DMS 273 treated with DMSO at 0.1 percent for 48 hours (cell line): ENCODE measurements around the gene AK1.
"Not testable (repeated sequence)": the region's sequence is repeated elsewhere in the genome, so short reads cannot be mapped to it uniquely, and the experiment has no call there.

Source experiments
- DNase-seq: peaks from one replicate; lab custom pipeline; 2025; lab: John Stamatoyannopoulos, UW

Gene AK1

GRCh38 chr9:127883959-127884358 is 6.5 kb upstream of the AK1 start:
- DNase-seq: no peak

GRCh38 chr9:127881715-127882114 is 4.2 kb upstream of the AK1 start:
- DNase-seq: not testable (repeated sequence)

DNA sequence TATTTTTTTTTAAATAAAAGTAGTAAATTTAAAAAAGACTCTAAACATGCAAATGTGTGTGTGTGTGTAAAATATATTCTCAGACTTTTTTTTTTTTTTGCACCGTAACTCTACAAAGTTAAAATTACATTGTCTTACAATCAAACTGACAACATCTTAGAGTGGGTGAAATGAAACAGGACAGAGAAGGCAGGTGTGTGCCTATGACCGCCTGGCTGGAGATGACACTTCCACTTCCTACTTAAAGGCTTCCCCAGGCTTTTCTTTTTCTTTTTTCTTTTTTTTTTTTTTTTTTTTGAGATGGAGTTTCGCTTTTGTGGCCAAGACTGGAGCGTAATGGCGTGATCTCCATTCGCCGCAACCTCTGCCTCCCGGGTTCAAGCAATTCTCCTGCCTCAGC is 2.7 kb upstream of the AK1 start:
- no peak for DNase-seq

DNA sequence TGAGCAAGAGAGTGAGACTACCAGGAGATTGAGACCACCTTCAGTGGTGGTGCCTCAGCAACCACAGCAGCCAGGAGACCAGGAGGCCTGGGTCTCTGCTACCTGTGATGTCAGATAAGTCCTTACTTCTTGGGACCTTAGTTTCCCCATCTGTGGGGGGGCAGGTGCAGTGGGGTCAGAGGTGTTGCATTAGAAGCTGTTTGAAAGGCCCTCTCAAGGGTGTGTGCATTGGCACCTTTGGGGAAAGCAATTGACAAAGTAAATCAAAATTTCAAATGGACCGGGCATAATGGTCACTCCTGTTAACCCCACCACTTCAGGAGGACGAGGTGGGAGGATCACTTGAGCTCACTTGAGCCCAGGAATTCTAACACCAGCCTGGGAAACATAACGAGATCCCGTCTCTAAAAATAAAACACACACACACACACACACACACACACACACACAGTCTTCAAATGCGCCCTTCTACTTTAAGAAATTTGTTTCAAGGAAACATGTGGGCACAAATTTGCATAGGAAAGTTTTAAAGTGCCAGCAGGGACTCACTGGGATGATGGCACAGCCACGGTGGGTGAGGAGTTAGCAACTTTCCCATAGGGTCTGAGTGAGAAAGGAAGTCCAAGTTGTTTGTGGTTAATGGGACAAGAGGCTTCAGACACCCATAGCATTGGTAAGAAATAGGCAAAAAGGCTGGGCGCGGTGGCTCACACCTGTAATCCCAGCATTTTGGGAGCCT is 1.3 kb upstream of the AK1 start:
- no peak for DNase-seq

GRCh38 chr9:127878001-127878651 is 651 bp upstream of the AK1 start:
- no peak for DNase-seq

GRCh38 chr9:127876764-127877562 is 512 bp downstream of the AK1 start:
- DNase-seq: no peak

GRCh38 chr9:127876026-127876763 is 1.3 kb downstream of the AK1 start:
- no peak for DNase-seq

DNA sequence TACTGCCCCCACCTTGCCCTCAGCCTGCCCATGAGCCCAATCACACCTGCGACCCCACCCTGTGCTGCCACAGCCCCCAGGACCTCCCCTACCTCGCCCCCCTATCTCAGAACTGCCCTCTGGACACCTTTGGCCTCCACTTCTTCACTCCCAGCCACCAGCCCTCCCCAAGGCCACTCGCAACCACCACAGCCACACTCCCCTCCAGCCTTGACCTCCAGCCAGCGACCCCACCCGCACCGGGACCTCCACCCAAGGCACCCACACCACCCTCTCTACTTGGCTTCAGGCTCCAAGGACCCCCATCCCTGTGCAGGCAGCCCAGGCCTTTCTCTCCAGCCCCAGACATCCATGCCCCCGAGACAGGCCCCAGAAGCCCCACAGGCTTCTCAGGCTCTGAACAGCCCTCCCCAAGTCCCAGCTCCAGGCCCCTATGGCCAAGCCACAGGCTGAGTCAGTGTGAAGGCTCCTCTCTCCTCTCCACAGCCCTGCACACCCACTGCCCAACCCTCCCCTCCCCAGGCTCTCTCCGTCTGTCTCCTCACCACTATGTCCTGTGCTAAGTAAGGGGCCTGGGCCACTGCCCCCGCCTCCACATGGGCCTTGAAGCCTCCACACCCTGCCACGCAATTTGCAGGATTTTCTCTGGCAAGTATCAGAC is 2.0 kb downstream of the AK1 start:
- DNase-seq: no peak

- DNase-seq: no peak
These were observed 2.9 kb downstream of the AK1 start for GRCh38 chr9:127874301-127875221.

GRCh38 chr9:127873886-127874285 is 3.6 kb downstream of the AK1 start:
- DNase-seq: no peak

GRCh38 chr9:127873223-127873691 is 4.2 kb downstream of the AK1 start:
- no peak for DNase-seq

DNA sequence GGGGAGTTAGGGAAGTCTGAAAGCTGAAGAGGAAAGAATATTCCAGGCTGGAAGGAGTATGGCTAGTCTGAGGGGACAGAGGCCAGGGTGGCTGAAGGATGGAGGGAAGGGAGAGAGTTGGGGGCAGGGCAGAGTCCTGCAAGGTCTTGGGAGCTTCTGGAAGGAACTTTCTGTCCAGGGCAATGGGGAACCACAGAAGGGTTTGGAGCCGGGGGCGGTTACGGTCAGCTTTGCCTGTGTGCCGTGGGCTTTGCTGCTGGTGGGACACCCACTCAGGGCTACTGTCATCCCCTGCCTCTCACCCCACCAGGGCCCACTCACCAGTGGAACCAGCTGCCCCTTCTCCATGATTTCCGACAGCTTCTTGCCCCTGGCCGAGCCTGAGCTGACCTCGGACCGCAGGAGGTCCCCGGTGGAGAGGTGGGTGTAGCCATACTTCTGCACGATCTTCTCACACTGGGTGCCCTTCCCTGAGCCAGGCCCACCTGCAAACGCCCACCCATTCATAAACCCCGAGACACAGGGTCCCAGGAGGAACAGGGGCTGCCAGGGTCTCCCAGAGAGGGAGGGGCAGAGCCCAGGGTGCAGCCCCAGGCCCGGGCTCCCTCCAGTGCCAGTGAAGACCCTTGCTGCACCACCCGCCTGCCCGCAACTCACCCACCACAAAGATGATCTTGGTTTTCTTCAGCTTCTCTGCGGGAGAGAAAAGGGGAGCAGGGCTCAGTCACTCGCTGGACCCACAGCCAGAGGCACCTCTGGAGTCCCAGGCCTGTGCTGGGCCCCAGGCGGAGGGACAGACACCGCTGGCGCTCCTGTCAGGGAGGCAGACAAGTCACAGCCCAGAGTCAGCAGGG is 4.9 kb downstream of the AK1 start:
- DNase-seq: no peak

DNA sequence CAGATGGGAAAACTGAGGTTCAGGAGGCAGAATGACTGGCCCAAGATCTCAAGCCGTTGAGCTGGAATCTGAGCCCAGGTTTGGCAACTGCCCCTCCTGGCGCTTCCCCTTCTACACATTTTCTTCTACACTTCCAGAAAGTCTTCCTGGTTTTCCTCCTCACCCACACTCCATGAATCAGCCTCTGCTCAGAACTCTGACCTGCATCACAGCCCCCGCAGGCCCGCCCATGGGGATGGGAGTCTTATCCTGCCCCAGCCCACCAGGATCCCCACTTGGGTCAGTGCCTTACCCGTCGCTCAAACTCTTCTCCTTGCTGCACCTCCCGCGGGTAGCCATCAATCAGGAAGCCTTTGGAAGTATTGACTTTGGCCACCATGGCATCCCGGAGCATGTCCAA is 5.9 kb downstream of the AK1 start:
- no peak for DNase-seq

DNA sequence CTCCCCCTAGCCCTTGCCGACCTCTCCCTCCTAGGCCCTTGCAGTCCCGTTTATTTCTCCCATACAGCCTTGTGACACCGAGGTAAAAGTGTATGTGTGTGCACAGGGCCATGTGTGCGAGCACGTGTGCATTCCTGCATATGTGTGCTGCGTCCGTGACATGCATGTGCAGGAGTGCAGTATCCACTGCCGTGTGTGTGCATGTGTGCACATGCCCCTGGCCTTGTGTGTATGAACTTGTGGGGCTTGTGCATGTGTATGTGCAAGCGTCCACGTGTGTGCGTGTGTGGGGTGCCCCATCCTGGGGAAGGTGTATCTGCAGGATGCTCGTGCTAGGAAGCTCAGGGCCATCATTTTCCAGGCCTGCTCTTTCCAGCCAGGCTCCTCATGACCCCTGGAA is 6.6 kb downstream of the AK1 start:
- no peak for DNase-seq

GRCh38 chr9:127870153-127870491 is 7.4 kb downstream of the AK1 start:
- DNase-seq: not testable (repeated sequence)

- no peak for DNase-seq
These were observed 7.9 kb downstream of the AK1 start for GRCh38 chr9:127869310-127870152.

DNA sequence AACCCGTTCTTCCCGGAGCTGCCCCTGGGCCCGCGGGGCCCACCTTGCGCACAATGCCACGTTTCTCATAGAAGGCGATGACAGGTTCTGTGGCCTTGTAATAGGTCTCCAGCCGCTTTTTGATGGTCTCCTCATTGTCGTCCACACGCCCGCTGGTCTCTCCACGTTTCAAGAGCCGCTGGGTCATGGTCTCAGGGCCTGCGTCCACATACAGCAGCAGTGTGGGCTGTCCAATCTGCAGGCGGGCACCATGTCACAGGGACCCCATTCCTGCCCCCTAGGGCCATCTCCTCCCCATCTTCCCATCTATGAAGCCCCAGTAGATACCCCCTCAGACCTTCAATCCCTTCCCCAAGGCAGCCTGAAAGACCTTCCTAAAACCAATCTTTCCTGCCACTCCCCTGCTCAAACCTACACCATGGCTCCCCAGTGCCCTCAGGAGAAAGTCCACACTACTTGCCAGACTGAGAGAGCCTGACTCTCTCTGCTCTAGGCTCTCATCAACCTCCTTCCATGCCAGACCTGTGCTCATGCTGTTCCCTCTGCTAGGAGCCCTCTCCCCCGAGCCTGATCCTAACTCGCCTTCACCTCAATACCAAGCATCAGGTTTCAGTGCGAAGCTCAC is 9.1 kb downstream of the AK1 start:
- DNase-seq: no peak
